ENCODE measurements around the gene PRUNE2.

PRUNE2 gene

GRCh38 chr9:76796296-76796695 lies 109.6 kb downstream of the PRUNE2 start:
- CTCF ChIA-PET: no interaction called here
- no peak for DNase-seq (ENCODE audit: extremely low spot score)
- TF ChIP-seq CTBP1 (IDR thresholded peaks at IDR 0.05; ENCODE audit: borderline replicate concordance) (no peak), NFRKB (IDR thresholded peaks at IDR 0.05) (no peak), L3MBTL2 (conservative IDR thresholded peaks at IDR 0.05) (no peak), PKNOX1 (IDR thresholded peaks at IDR 0.05) (no peak), FOXK2 (IDR thresholded peaks at IDR 0.05) (no peak), TARDBP (IDR thresholded peaks at IDR 0.05) (no peak), BHLHE40 (IDR thresholded peaks at IDR 0.05; ENCODE audit: borderline replicate concordance) (no peak), ARNT (IDR thresholded peaks at IDR 0.05) (no peak), FOXM1 (IDR thresholded peaks at IDR 0.05; ENCODE audit: borderline replicate concordance) (no peak), SP1 (IDR thresholded peaks at IDR 0.05) (no peak), HDGF (IDR thresholded peaks at IDR 0.05; ENCODE audit: borderline replicate concordance) (no peak), ZNF384 (IDR thresholded peaks at IDR 0.05) (no peak), ELF4 (IDR thresholded peaks at IDR 0.05) (no peak)
- POLR2A ChIA-PET: no interaction called here

- POLR2A ChIA-PET: no interaction called here
- TF ChIP-seq SP1 (IDR thresholded peaks at IDR 0.05) (no peak), HDGF (IDR thresholded peaks at IDR 0.05; ENCODE audit: borderline replicate concordance) (no peak), CTBP1 (IDR thresholded peaks at IDR 0.05; ENCODE audit: borderline replicate concordance) (no peak), FOXM1 (IDR thresholded peaks at IDR 0.05; ENCODE audit: borderline replicate concordance) (no peak), SUZ12 (IDR thresholded peaks at IDR 0.05) (no peak), LEF1 (IDR thresholded peaks at IDR 0.05; ENCODE audit: borderline replicate concordance) (no peak), TARDBP (IDR thresholded peaks at IDR 0.05) (no peak), FOXA1 (IDR thresholded peaks at IDR 0.05) (no peak), ELF4 (IDR thresholded peaks at IDR 0.05) (no peak), PKNOX1 (IDR thresholded peaks at IDR 0.05) (no peak), NFRKB (IDR thresholded peaks at IDR 0.05) (no peak), BHLHE40 (IDR thresholded peaks at IDR 0.05; ENCODE audit: borderline replicate concordance) (no peak), FOXK2 (IDR thresholded peaks at IDR 0.05) (no peak), ZNF384 (IDR thresholded peaks at IDR 0.05) (no peak), ARNT (IDR thresholded peaks at IDR 0.05) (no peak), L3MBTL2 (conservative IDR thresholded peaks at IDR 0.05) (no peak)
- CTCF ChIA-PET: no interaction called here
- DNase-seq (ENCODE audit: extremely low spot score): no peak
Observed at GRCh38 chr9:76793784-76794431, 112.0 kb downstream of the PRUNE2 start.

- ChIA-PET POLR2A (no interaction called here), CTCF (no interaction called here)
- no peak for DNase-seq (ENCODE audit: extremely low spot score)
Observed at GRCh38 chr9:76789840-76790239, 116.1 kb downstream of the PRUNE2 start.

GRCh38 chr9:76787677-76788076 lies 118.2 kb downstream of the PRUNE2 start:
- no peak for TF ChIP-seq HDGF (IDR thresholded peaks at IDR 0.05; ENCODE audit: borderline replicate concordance)
- no peak for TF ChIP-seq FOXA1 (IDR thresholded peaks at IDR 0.05)
- no peak for TF ChIP-seq NFRKB (IDR thresholded peaks at IDR 0.05)
- POLR2A ChIA-PET: no interaction called here
- CTCF ChIA-PET: no interaction called here
- no peak for DNase-seq (ENCODE audit: extremely low spot score)

More at GRCh38 chr9:76789840-76790239, 116.1 kb downstream of the PRUNE2 start:
- TF ChIP-seq BHLHE40 (IDR thresholded peaks at IDR 0.05; ENCODE audit: borderline replicate concordance) (no peak), HDGF (IDR thresholded peaks at IDR 0.05; ENCODE audit: borderline replicate concordance) (no peak), ELF4 (IDR thresholded peaks at IDR 0.05) (no peak)

- DNase-seq (ENCODE audit: extremely low spot score): no peak
- CTCF ChIA-PET: no interaction called here
- no peak for TF ChIP-seq ELF4 (IDR thresholded peaks at IDR 0.05)
- no peak for TF ChIP-seq SP1 (IDR thresholded peaks at IDR 0.05)
- TF ChIP-seq LEF1 (IDR thresholded peaks at IDR 0.05; ENCODE audit: borderline replicate concordance): no peak
- TF ChIP-seq ARNT (IDR thresholded peaks at IDR 0.05): no peak
- no peak for TF ChIP-seq L3MBTL2 (conservative IDR thresholded peaks at IDR 0.05)
- no peak for TF ChIP-seq FOXK2 (IDR thresholded peaks at IDR 0.05)
- no peak for TF ChIP-seq CTBP1 (IDR thresholded peaks at IDR 0.05; ENCODE audit: borderline replicate concordance)
- TF ChIP-seq ZNF384 (IDR thresholded peaks at IDR 0.05): no peak
- TF ChIP-seq NFRKB (IDR thresholded peaks at IDR 0.05): no peak
- no peak for TF ChIP-seq SUZ12 (IDR thresholded peaks at IDR 0.05)
- no peak for TF ChIP-seq FOXM1 (IDR thresholded peaks at IDR 0.05; ENCODE audit: borderline replicate concordance)
- no peak for TF ChIP-seq FOXA1 (IDR thresholded peaks at IDR 0.05)
- no peak for TF ChIP-seq BHLHE40 (IDR thresholded peaks at IDR 0.05; ENCODE audit: borderline replicate concordance)
- TF ChIP-seq HDGF (IDR thresholded peaks at IDR 0.05; ENCODE audit: borderline replicate concordance): no peak
- no peak for TF ChIP-seq PKNOX1 (IDR thresholded peaks at IDR 0.05)
- POLR2A ChIA-PET: no interaction called here
Observed at GRCh38 chr9:76785501-76785900, 120.4 kb downstream of the PRUNE2 start.

- POLR2A ChIA-PET: no interaction called here
- no peak for DNase-seq (ENCODE audit: extremely low spot score)
- TF ChIP-seq LEF1 (IDR thresholded peaks at IDR 0.05; ENCODE audit: borderline replicate concordance) (no peak), PKNOX1 (IDR thresholded peaks at IDR 0.05) (no peak), NFRKB (IDR thresholded peaks at IDR 0.05) (no peak), CTBP1 (IDR thresholded peaks at IDR 0.05; ENCODE audit: borderline replicate concordance) (no peak), FOXM1 (IDR thresholded peaks at IDR 0.05; ENCODE audit: borderline replicate concordance) (no peak), HDGF (IDR thresholded peaks at IDR 0.05; ENCODE audit: borderline replicate concordance) (no peak), SP1 (IDR thresholded peaks at IDR 0.05) (no peak), ZNF384 (IDR thresholded peaks at IDR 0.05) (no peak), FOXA1 (IDR thresholded peaks at IDR 0.05) (no peak), ELF4 (IDR thresholded peaks at IDR 0.05) (no peak), SUZ12 (IDR thresholded peaks at IDR 0.05) (no peak), TARDBP (IDR thresholded peaks at IDR 0.05) (no peak), FOXK2 (IDR thresholded peaks at IDR 0.05) (no peak), L3MBTL2 (conservative IDR thresholded peaks at IDR 0.05) (no peak), ARNT (IDR thresholded peaks at IDR 0.05) (no peak), BHLHE40 (IDR thresholded peaks at IDR 0.05; ENCODE audit: borderline replicate concordance) (no peak)
- CTCF ChIA-PET: no interaction called here
Observed at GRCh38 chr9:76784881-76785280, 121.0 kb downstream of the PRUNE2 start.

All from HEK293T (cell line).